ENCODE results near the gene PLCD1.

GRCh38 chr3:37987751-37988179 lies 41.7 kb downstream of the PLCD1 start:
- TF ChIP-seq, protein P1, sequence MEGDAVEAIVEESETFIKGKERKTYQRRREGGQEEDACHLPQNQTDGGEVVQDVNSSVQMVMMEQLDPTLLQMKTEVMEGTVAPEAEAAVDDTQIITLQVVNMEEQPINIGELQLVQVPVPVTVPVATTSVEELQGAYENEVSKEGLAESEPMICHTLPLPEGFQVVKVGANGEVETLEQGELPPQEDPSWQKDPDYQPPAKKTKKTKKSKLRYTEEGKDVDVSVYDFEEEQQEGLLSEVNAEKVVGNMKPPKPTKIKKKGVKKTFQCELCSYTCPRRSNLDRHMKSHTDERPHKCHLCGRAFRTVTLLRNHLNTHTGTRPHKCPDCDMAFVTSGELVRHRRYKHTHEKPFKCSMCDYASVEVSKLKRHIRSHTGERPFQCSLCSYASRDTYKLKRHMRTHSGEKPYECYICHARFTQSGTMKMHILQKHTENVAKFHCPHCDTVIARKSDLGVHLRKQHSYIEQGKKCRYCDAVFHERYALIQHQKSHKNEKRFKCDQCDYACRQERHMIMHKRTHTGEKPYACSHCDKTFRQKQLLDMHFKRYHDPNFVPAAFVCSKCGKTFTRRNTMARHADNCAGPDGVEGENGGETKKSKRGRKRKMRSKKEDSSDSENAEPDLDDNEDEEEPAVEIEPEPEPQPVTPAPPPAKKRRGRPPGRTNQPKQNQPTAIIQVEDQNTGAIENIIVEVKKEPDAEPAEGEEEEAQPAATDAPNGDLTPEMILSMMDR (IDR thresholded peaks at IDR 0.05), result no peak
- no peak for TF ChIP-seq EZH2 (IDR thresholded peaks at IDR 0.05)
- no peak for TF ChIP-seq EZH2phosphoT487 (IDR thresholded peaks at IDR 0.05)

Data from neural progenitor cell (in vitro differentiated cells).